Gastrocnemius medialis (tissue), 4 donors: ENCODE data around the gene UNC5C.

Source experiments
- POLR2A ChIP-seq, 2 donors: fragments of 450-650 bp; IDR thresholded peaks; one replicate each; pipeline ENCODE4 v1.6.1; 2017; ENCODE audit warnings: antibody characterized with exemption in 2 of 2, mild to moderate bottlenecking in 2 of 2, moderate library complexity in 2 of 2
- TF ChIP-seq, protein P1 (sequence below), 5 experiments: fragments of 450-650 bp in 3 of 5; fragments of 200-600 bp in 2 of 5; sonication (generic) in 2 of 5; IDR thresholded peaks in 4 of 5; conservative IDR thresholded peaks in 1 of 5; 1 replicate in 4 of 5; 2 replicates in 1 of 5; pipeline ENCODE4 v1.5.1; 2016 to 2019; ENCODE audit warnings: antibody characterized with exemption in 5 of 5, mild to moderate bottlenecking in 3 of 5, moderate library complexity in 3 of 5

DNA sequence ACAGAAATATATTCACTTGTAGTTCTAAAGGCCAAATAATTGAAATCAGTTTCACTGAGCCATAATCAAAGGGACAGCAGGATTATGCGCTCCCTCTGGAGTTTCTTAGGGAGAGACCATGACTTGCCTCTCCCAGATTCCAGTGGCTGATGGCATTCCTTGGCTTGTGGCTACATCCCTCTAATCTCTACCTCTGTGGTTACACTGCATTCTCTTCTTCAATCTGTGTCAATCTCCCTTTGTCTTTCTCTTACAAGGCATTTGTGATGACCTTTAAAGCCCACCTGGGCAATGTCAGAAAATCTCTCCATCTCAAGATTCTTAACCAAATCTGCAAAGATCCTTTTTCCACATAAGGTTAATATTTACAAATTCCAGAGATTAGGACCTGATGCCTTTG, 260.2 kb downstream of the UNC5C start:
- TF ChIP-seq, protein P1, sequence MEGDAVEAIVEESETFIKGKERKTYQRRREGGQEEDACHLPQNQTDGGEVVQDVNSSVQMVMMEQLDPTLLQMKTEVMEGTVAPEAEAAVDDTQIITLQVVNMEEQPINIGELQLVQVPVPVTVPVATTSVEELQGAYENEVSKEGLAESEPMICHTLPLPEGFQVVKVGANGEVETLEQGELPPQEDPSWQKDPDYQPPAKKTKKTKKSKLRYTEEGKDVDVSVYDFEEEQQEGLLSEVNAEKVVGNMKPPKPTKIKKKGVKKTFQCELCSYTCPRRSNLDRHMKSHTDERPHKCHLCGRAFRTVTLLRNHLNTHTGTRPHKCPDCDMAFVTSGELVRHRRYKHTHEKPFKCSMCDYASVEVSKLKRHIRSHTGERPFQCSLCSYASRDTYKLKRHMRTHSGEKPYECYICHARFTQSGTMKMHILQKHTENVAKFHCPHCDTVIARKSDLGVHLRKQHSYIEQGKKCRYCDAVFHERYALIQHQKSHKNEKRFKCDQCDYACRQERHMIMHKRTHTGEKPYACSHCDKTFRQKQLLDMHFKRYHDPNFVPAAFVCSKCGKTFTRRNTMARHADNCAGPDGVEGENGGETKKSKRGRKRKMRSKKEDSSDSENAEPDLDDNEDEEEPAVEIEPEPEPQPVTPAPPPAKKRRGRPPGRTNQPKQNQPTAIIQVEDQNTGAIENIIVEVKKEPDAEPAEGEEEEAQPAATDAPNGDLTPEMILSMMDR (IDR thresholded peaks at IDR 0.05 in 4 of 5, conservative IDR thresholded peaks at IDR 0.05 in 1 of 5) = no peak
- no peak for TF ChIP-seq POLR2A (IDR thresholded peaks at IDR 0.05)
